ENCODE results near the gene ELAC2. TPM values are rescaled to one million over a fixed set of nuclear protein-coding genes. Genes with fewer than 3 reads are reported as not detected.

The ELAC2 gene
- polyA plus RNA-seq, 1 donor from 2014 or later: 34.6 TPM

DNA sequence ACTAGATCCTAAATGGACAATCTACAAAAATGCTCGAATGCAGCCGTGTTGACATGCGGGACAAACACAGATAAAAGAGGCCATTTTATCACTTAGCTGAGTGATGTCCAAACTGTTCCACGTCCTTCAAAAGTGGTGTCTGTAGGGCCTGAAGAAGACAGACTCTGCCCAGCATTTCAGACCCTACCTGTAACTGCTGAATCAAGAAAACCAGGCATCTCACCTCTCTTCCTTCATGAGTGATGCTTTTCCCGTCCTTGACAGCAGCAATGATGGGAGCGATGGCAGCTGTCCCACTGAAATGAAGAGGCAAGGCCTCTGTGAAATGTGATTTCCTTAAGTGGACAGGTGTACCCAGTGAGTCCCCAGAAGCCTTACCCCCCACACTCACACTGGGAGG is 12.3 kb downstream of the ELAC2 start:
- Histone ChIP-seq H3K79me2 (replicated peaks; ENCODE audit: insufficient read depth, low read length) (no peaks in the 10 kb centered on the region), H3F3A (ENCODE audit: insufficient read depth, low read length, poor library complexity, severe bottlenecking) (no peaks in the 10 kb centered on the region), H3K27me3 (ENCODE audit: insufficient read depth, low read depth, low read length) (no peaks in the 10 kb centered on the region), H3K9ac (ENCODE audit: low read length) (no peak overlapping the region), H2AFZ (ENCODE audit: low read depth, low read length) (no peak overlapping the region), H3K9me2 (ENCODE audit: insufficient read depth, low read length) (no peaks in the 10 kb centered on the region), H3K4me3 (ENCODE audit: low read length) (no peak overlapping the region), H3K27ac (ENCODE audit: low read length) (no peak overlapping the region), H4K20me1 (ENCODE audit: insufficient read depth) (no peaks in the 10 kb centered on the region), H3K36me3 (ENCODE audit: insufficient read depth, low read length) (peaks cover 8% of the 10 kb centered on the region), H3K4me2 (ENCODE audit: low read length) (no peak overlapping the region), H3K9me3 (ENCODE audit: low read length) (no peaks in the 10 kb centered on the region)
- TF ChIP-seq RAD21 (conservative IDR thresholded peaks at IDR 0.05): no peak
- TF ChIP-seq TAF1 (IDR thresholded peaks at IDR 0.05; ENCODE audit: low read depth): no peak
- TF ChIP-seq EZH2 (IDR thresholded peaks at IDR 0.05; ENCODE audit: borderline replicate concordance, insufficient read depth, low read length, poor library complexity, severe bottlenecking): no peak
- no peak for TF ChIP-seq POLR2AphosphoS5 (IDR thresholded peaks at IDR 0.05)
- TF ChIP-seq CTCF (IDR thresholded peaks at IDR 0.05; ENCODE audit: poor library complexity, severe bottlenecking): no peak
- no peak for TF ChIP-seq MXI1 (conservative IDR thresholded peaks at IDR 0.05; ENCODE audit: poor library complexity, severe bottlenecking)
- TF ChIP-seq REST (IDR thresholded peaks at IDR 0.05; ENCODE audit: borderline replicate concordance): no peak

DNA sequence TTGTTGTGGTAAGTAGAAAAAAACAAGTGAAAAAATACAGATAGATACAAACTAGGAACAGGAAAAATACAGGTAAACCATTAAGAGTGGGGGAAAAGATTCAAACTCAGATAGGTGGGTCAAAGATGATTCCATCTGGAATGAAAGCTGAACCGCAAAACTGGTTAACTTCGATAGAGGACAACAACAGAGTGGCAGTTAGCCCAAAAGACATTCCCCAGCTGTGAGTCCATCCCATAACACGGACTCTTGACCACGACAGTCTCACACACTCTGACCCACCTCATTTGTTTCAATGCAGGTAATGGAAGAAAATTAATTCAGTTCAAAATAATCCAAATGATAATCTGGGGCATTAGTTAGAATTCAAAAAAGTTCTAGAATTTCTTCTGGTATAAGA is 13.5 kb downstream of the ELAC2 start:
- Histone ChIP-seq H3K79me2 (replicated peaks; ENCODE audit: insufficient read depth, low read length) (no peaks in the 10 kb centered on the region), H3K27me3 (ENCODE audit: insufficient read depth, low read depth, low read length) (no peaks in the 10 kb centered on the region), H3K9ac (ENCODE audit: low read length) (no peak overlapping the region), H3K4me2 (ENCODE audit: low read length) (no peak overlapping the region), H3K36me3 (ENCODE audit: insufficient read depth, low read length) (peaks cover 8% of the 10 kb centered on the region), H2AFZ (ENCODE audit: low read depth, low read length) (no peak overlapping the region), H3K9me3 (ENCODE audit: low read length) (no peaks in the 10 kb centered on the region), H3K9me2 (ENCODE audit: insufficient read depth, low read length) (no peaks in the 10 kb centered on the region), H3K27ac (ENCODE audit: low read length) (no peak overlapping the region), H3F3A (ENCODE audit: insufficient read depth, low read length, poor library complexity, severe bottlenecking) (no peaks in the 10 kb centered on the region), H4K20me1 (ENCODE audit: insufficient read depth) (no peaks in the 10 kb centered on the region), H3K4me3 (ENCODE audit: low read length) (no peak overlapping the region)
- TF ChIP-seq RAD21 (conservative IDR thresholded peaks at IDR 0.05): no peak
- no peak for TF ChIP-seq EP300 (conservative IDR thresholded peaks at IDR 0.05; ENCODE audit: poor library complexity, severe bottlenecking)
- TF ChIP-seq SMC3 (conservative IDR thresholded peaks at IDR 0.05; ENCODE audit: poor library complexity): no peak
- no peak for TF ChIP-seq EZH2 (IDR thresholded peaks at IDR 0.05; ENCODE audit: borderline replicate concordance, insufficient read depth, low read length, poor library complexity, severe bottlenecking)
- TF ChIP-seq CTCF (IDR thresholded peaks at IDR 0.05; ENCODE audit: poor library complexity, severe bottlenecking): no peak
- no peak for TF ChIP-seq POLR2AphosphoS5 (IDR thresholded peaks at IDR 0.05)
- no peak for TF ChIP-seq REST (IDR thresholded peaks at IDR 0.05; ENCODE audit: borderline replicate concordance)
- no peak for TF ChIP-seq MXI1 (conservative IDR thresholded peaks at IDR 0.05; ENCODE audit: poor library complexity, severe bottlenecking)
- TF ChIP-seq TAF1 (IDR thresholded peaks at IDR 0.05; ENCODE audit: low read depth): no peak
